Right atrium auricular region (tissue), 2 donors: ENCODE measurements around the gene PTPRN2. TPM values are rescaled to one million over a fixed set of nuclear protein-coding genes. Genes with fewer than 3 reads are reported as not detected.

Source experiments
- DNase-seq: peaks from one replicate; pipeline ENCODE4 v3.0.0-alpha.2; 2019; ENCODE audit warnings: low spot score
- H3K27ac ChIP-seq, 2 donors: fragments of 200-600 bp; sonication (generic); 1 replicate in 1 of 2; 2 replicates in 1 of 2; pipeline ENCODE4 v1.5.1; 2016 to 2019
- H3K27me3 ChIP-seq, 2 donors: fragments of 200-600 bp; sonication (generic); one replicate each; pipeline versions ENCODE4 v1.5.1 to v1.6.0; 2017 to 2019
- H3K36me3 ChIP-seq: fragments of 200-600 bp; sonication (generic); one replicate; pipeline ENCODE4 v1.5.1; 2016
- H3K4me1 ChIP-seq, 2 donors: fragments of 200-600 bp; sonication (generic); one replicate each; pipeline versions ENCODE4 v1.5.1 to v1.6.0; 2017 to 2019
- H3K4me3 ChIP-seq, 2 donors: fragments of 200-600 bp; sonication (generic); 1 replicate in 1 of 2; 2 replicates in 1 of 2; pipeline ENCODE4 v1.5.1; 2017 to 2019; ENCODE audit warnings: mild to moderate bottlenecking in 1 of 2, moderate library complexity in 1 of 2
- H3K9me3 ChIP-seq, 2 donors: fragments of 200-600 bp; sonication (generic); one replicate each; pipeline ENCODE4 v1.5.1; 2019
- CTCF ChIP-seq, 2 donors: fragments of 200-600 bp; sonication (generic); IDR thresholded peaks; one replicate each; pipeline ENCODE4 v1.5.1; 2019; ENCODE audit warnings: antibody characterized with exemption in 2 of 2
- total RNA-seq, 2 donors: library from RNA; depleted of rRNA; stranded (reverse); fragments of >200 nt; gene quantifications; one replicate each; pipeline ENCODE4 v1.1.0, GENCODE V29; 2016

Gene PTPRN2
- total RNA-seq, 2 donors from 2014 or later, result 2.6 to 2.7 TPM

DNA sequence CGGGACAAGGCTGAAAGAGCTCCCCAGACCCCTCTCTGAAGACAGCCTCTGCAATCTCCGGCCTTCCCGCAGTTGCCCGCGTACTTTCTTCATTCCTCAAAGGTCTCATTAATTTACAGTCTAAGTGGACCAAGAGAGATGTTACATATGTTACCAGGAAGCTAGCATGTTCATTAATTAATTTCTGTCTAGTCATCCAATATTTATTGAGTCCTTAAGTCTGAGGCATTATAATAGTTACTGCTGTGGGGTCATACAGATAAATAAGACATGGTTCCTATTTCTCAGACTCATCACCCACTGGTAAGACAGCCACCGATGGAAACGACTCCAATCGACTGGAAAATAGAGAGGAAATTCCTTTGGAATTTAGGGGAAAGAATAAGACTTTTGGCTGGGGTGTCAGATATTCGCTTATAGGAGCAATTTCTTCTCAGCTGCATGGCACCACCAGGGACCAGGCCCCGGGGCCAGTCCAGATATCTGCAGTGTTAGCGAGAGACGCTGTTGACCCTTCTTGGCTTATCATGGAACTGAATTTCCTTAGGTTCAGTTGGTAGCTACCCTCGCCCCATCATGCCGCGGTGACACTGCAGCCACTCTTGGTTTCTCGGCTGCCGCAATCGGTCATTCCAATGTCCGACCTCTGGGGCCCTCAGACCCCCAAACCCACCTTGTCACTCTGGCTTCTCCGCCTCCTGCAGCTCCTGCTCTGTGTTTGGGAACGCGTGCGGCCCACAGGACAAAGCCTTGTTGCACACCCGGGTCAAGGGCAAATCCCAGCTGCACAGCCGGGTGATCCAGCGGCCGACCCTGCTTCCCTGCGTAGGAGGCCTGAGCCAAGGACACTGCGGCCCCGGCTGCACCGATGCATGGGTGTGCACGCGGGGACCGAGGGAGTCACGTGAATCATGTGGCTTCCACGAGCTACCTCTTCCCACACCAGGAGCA lies 867.6 kb downstream of the PTPRN2 start:
- no peaks in the 10 kb centered on the region for H3K36me3 ChIP-seq
- no peaks in the 10 kb centered on the region for H3K9me3 ChIP-seq
- DNase-seq, result no peak
- H3K4me1 ChIP-seq, result no peaks in the 10 kb centered on the region
- no peak for TF ChIP-seq CTCF (IDR thresholded peaks at IDR 0.05)
- H3K27me3 ChIP-seq, result no peaks in the 10 kb centered on the region
- H3K27ac ChIP-seq, result no peak overlapping the region
- no peak overlapping the region for H3K4me3 ChIP-seq

GRCh38 chr7:157719008-157719682 lies 868.5 kb downstream of the PTPRN2 start:
- Histone ChIP-seq H3K27ac (no peak overlapping the region), H3K4me1 (no peaks in the 10 kb centered on the region), H3K27me3 (no peaks in the 10 kb centered on the region), H3K4me3 (no peak overlapping the region), H3K9me3 (no peaks in the 10 kb centered on the region), H3K36me3 (no peaks in the 10 kb centered on the region)
- DNase-seq, result no peak
- no peak for TF ChIP-seq CTCF (IDR thresholded peaks at IDR 0.05)

- TF ChIP-seq CTCF (IDR thresholded peaks at IDR 0.05), result no peak
- no peak for DNase-seq
- H3K4me3 ChIP-seq, result no peak overlapping the region
Measured at GRCh38 chr7:157718303-157719007, 869.2 kb downstream of the PTPRN2 start.

GRCh38 chr7:157717211-157718174 lies 870.1 kb downstream of the PTPRN2 start:
- Histone ChIP-seq H3K4me3 (no peak overlapping the region), H3K9me3 (no peaks in the 10 kb centered on the region), H3K36me3 (no peaks in the 10 kb centered on the region), H3K27ac (no peak overlapping the region), H3K27me3 (no peaks in the 10 kb centered on the region), H3K4me1 (no peaks in the 10 kb centered on the region)
- no peak for TF ChIP-seq CTCF (IDR thresholded peaks at IDR 0.05)
- no peak for DNase-seq

More at GRCh38 chr7:157718303-157719007, 869.2 kb downstream of the PTPRN2 start:
- Histone ChIP-seq H3K4me1 (no peaks in the 10 kb centered on the region), H3K36me3 (no peaks in the 10 kb centered on the region), H3K27me3 (no peaks in the 10 kb centered on the region), H3K27ac (no peak overlapping the region), H3K9me3 (no peaks in the 10 kb centered on the region)

DNA sequence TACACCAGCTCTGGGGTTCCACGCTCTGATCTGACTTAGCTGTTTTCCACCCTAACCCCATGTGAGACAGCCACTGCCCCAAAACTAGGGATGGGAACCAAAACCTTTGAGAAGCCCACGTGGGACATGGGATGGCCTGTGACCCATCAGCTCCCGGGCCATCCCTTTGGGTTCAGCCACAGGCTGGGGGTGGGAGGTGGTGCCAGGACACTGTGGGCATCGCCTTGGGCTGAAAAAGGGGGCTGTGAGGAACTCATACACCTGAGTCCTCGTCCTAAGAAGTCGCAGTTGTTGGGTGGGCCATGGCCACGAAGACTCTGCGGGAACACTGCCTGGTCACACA lies 871.7 kb downstream of the PTPRN2 start:
- H3K27me3 ChIP-seq, result no peaks in the 10 kb centered on the region
- DNase-seq, result no peak
- no peaks in the 10 kb centered on the region for H3K4me1 ChIP-seq
- H3K36me3 ChIP-seq, result no peaks in the 10 kb centered on the region
- no peak overlapping the region for H3K4me3 ChIP-seq
- H3K27ac ChIP-seq, result no peak overlapping the region
- H3K9me3 ChIP-seq, result no peaks in the 10 kb centered on the region
- no peak for TF ChIP-seq CTCF (IDR thresholded peaks at IDR 0.05)
